ENCODE measurements around the gene FECH.

DNA sequence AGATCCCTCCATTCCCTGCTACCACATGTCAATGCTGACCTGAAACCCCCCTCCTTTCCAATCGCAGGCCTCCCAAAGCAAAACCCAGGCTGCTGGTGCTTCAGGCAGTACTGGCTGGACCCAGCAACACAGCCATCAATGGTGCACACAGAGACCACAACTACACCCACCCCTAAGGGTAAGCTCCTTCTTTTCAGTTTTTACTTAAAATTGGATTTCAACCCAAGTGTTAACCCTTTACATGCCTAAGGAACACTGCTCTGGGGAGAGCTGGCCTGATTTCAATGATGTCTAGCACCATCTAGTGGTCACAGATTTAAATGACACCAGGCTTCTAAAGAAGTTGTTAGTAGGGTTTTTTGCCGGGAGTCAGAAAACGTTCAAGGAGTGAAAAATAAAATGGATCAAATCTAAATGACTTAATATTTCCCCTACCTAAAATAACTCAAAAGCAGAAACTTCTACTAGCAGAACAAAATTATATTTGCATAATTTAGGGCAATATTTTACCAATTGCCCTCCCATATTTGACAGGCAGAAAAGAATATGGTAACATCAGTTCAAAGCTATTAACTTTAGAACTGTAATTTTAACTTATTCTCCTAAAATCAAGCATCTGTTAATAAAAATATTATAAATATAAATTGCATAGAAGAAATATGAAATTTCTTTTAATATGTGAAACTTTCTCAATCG is 24.6 kb downstream of the FECH start:
- TF ChIP-seq, protein P1, sequence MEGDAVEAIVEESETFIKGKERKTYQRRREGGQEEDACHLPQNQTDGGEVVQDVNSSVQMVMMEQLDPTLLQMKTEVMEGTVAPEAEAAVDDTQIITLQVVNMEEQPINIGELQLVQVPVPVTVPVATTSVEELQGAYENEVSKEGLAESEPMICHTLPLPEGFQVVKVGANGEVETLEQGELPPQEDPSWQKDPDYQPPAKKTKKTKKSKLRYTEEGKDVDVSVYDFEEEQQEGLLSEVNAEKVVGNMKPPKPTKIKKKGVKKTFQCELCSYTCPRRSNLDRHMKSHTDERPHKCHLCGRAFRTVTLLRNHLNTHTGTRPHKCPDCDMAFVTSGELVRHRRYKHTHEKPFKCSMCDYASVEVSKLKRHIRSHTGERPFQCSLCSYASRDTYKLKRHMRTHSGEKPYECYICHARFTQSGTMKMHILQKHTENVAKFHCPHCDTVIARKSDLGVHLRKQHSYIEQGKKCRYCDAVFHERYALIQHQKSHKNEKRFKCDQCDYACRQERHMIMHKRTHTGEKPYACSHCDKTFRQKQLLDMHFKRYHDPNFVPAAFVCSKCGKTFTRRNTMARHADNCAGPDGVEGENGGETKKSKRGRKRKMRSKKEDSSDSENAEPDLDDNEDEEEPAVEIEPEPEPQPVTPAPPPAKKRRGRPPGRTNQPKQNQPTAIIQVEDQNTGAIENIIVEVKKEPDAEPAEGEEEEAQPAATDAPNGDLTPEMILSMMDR (IDR thresholded peaks at IDR 0.05; ENCODE audit: low read depth, low read length): peak; percentile 64
- no peak for TF ChIP-seq POLR2A (IDR thresholded peaks at IDR 0.05; ENCODE audit: extremely low read depth, insufficient read length)
